HTERT RPE-1 (cell line): ENCODE measurements around the gene BTN1A1.

Source experiments
- in situ Hi-C: fragments of 300-500 bp; cut with MboI; formaldehyde crosslinking; loops from 4 replicates; pipeline ENCODE4 v1.14.3; 2020; ENCODE audit warnings: low sequenced_read_pairs

BTN1A1 gene

GRCh38 chr6:26475823-26476729 is 24.0 kb upstream of the BTN1A1 start:
- in situ Hi-C loops, result no loop called here

GRCh38 chr6:26476896-26477295 is 23.2 kb upstream of the BTN1A1 start:
- in situ Hi-C loops, result no loop called here

GRCh38 chr6:26477426-26477825 is 22.7 kb upstream of the BTN1A1 start:
- in situ Hi-C loops, result no loop called here

- in situ Hi-C loops, result no loop called here
These were observed 21.8 kb upstream of the BTN1A1 start for GRCh38 chr6:26478100-26478984.

GRCh38 chr6:26478985-26479278 is 21.2 kb upstream of the BTN1A1 start:
- in situ Hi-C loops, result no loop called here

GRCh38 chr6:26482338-26482737 is 17.8 kb upstream of the BTN1A1 start:
- in situ Hi-C loops, result no loop called here

- in situ Hi-C loops, result no loop called here
These were observed 16.4 kb upstream of the BTN1A1 start for GRCh38 chr6:26483727-26484126.

- in situ Hi-C loops, result no loop called here
These were observed 15.9 kb upstream of the BTN1A1 start for GRCh38 chr6:26484161-26484560.

- in situ Hi-C loops, result no loop called here
These were observed 14.9 kb upstream of the BTN1A1 start for GRCh38 chr6:26485112-26485780.

- in situ Hi-C loops, result no loop called here
These were observed 13.7 kb upstream of the BTN1A1 start for GRCh38 chr6:26486358-26486757.

- in situ Hi-C loops, result no loop called here
These were observed 12.6 kb upstream of the BTN1A1 start for GRCh38 chr6:26487466-26487865.

- in situ Hi-C loops, result no loop called here
These were observed 9.8 kb upstream of the BTN1A1 start for GRCh38 chr6:26489996-26490964.

GRCh38 chr6:26491604-26492003 is 8.5 kb upstream of the BTN1A1 start:
- in situ Hi-C loops, result no loop called here

GRCh38 chr6:26493258-26493657 is 6.8 kb upstream of the BTN1A1 start:
- in situ Hi-C loops, result no loop called here

- in situ Hi-C loops, result no loop called here
These were observed 6.0 kb upstream of the BTN1A1 start for GRCh38 chr6:26494117-26494516.

GRCh38 chr6:26495281-26495680 is 4.8 kb upstream of the BTN1A1 start:
- in situ Hi-C loops, result no loop called here

GRCh38 chr6:26497610-26498009 is 2.5 kb upstream of the BTN1A1 start:
- in situ Hi-C loops, result no loop called here

- in situ Hi-C loops, result no loop called here
These were observed 1.4 kb downstream of the BTN1A1 start for GRCh38 chr6:26501482-26501986.

GRCh38 chr6:26502165-26502564 is 2.1 kb downstream of the BTN1A1 start:
- in situ Hi-C loops, result no loop called here

- in situ Hi-C loops, result no loop called here
These were observed 2.5 kb downstream of the BTN1A1 start for GRCh38 chr6:26502626-26503025.
